HepG2 (cell line): ENCODE results near the gene TTPAL. TPM values are rescaled to one million over a fixed set of nuclear protein-coding genes. Genes with fewer than 3 reads are reported as not detected.

ENCODE experiments used
- ELF4 ChIP-seq: sonication (generic); formaldehyde crosslinking; IDR thresholded peaks from 2 replicates; pipeline ENCODE4 v1.5.0; 2020; ENCODE audit warnings: missing genetic modification reagents, mild to moderate bottlenecking, moderate library complexity, borderline replicate concordance
- ESRRA ChIP-seq: sonication (generic); formaldehyde crosslinking; IDR thresholded peaks from 2 replicates; pipeline ENCODE4 v1.5.1; 2020; ENCODE audit warnings: mild to moderate bottlenecking, low read depth, missing genetic modification reagents
- FOXO1 ChIP-seq: sonication (generic); formaldehyde crosslinking; IDR thresholded peaks from 2 replicates; pipeline ENCODE4 v1.4.0; 2020; ENCODE audit warnings: missing genetic modification reagents
- TSC22D2 ChIP-seq: sonication (generic); formaldehyde crosslinking; IDR thresholded peaks from 2 replicates; pipeline ENCODE4 v1.5.1; 2020; ENCODE audit warnings: missing genetic modification reagents, mild to moderate bottlenecking, borderline replicate concordance
- U2AF1 ChIP-seq: fragments of 200-400 bp; formaldehyde crosslinking; optimal IDR thresholded peaks from 2 replicates; pipeline ENCODE3; 2017; ENCODE audit warnings: mild to moderate bottlenecking, low read depth, low read length
- ZBTB42 ChIP-seq: sonication (generic); formaldehyde crosslinking; IDR thresholded peaks from 2 replicates; pipeline ENCODE4 v1.5.0; 2020; ENCODE audit warnings: mild to moderate bottlenecking, missing genetic modification reagents
- ZNF136 ChIP-seq: sonication (generic); formaldehyde crosslinking; IDR thresholded peaks from 2 replicates; pipeline ENCODE4 v1.8.1; 2022; ENCODE audit warnings: low read depth, mild to moderate bottlenecking, moderate library complexity, missing genetic modification reagents
- ZNF7 ChIP-seq: IDR thresholded peaks from 2 replicates; pipeline ENCODE4 v1.6.1; 2016; ENCODE audit warnings: missing biosample characterization, missing genetic modification reagents
- polyA plus RNA-seq, 8 experiments: library from polyadenylated mRNA; depleted of rRNA in 3 of 8; stranded (reverse) in 7 of 8; unstranded in 1 of 8; fragments of >200 nt; fragmentation: Illumina TruSeq in 4 of 8; extraction: Trizol in 4 of 8; gene quantifications; 2 replicates each; pipeline versions ENCODE4 v1.2.1 to v1.2.3, GENCODE V29; 2011 to 2016; ENCODE audit warnings: low read depth in 4 of 8, missing spikeins in 1 of 8, mixed read lengths in 1 of 8; ENCODE audit not compliant: insufficient read depth in 1 of 8
- total RNA-seq, 5 experiments: library from RNA; depleted of rRNA; stranded (reverse); fragments of >200 nt; fragmentation: Illumina TruSeq; extraction: Trizol; gene quantifications; 2 replicates each; pipeline ENCODE4 v1.2.3, GENCODE V29; 2016; ENCODE audit warnings: low read depth in 1 of 5
- TF ChIP-seq, protein P1 (sequence below): sonication (generic); formaldehyde crosslinking; IDR thresholded peaks from 2 replicates; pipeline ENCODE4 v1.5.0; 2020; ENCODE audit warnings: mild to moderate bottlenecking, missing genetic modification reagents, moderate library complexity
- TF ChIP-seq, protein P2 (sequence below): sonication (generic); formaldehyde crosslinking; IDR thresholded peaks from 2 replicates; pipeline ENCODE4 v1.8.0; 2022; ENCODE audit warnings: missing genetic modification reagents, mild to moderate bottlenecking, inconsistent platforms, borderline replicate concordance
- TF ChIP-seq, protein P3 (sequence below): sonication (generic); formaldehyde crosslinking; IDR thresholded peaks from 2 replicates; pipeline ENCODE4 v1.4.0; 2020; ENCODE audit warnings: missing genetic modification reagents
- TF ChIP-seq, protein P4 (sequence below): sonication (generic); formaldehyde crosslinking; IDR thresholded peaks from 2 replicates; pipeline ENCODE4 v1.5.1; 2020; ENCODE audit warnings: mild to moderate bottlenecking, missing genetic modification reagents, borderline replicate concordance
- TF ChIP-seq, protein P5 (sequence below): sonication (generic); formaldehyde crosslinking; conservative IDR thresholded peaks from 2 replicates; pipeline ENCODE4 v1.4.0; 2020; ENCODE audit warnings: missing genetic modification reagents
- TF ChIP-seq, protein P6 (sequence below): sonication (generic); formaldehyde crosslinking; IDR thresholded peaks from 2 replicates; pipeline ENCODE4 v1.5.0; 2020; ENCODE audit warnings: mild to moderate bottlenecking, missing genetic modification reagents

TTPAL gene
- total and polyA plus RNA-seq, 2 of the 13 experiments (the other 11 are each of a cell fraction or from before 2014, with no cell fraction given) = 4.3 to 18.8 TPM

DNA sequence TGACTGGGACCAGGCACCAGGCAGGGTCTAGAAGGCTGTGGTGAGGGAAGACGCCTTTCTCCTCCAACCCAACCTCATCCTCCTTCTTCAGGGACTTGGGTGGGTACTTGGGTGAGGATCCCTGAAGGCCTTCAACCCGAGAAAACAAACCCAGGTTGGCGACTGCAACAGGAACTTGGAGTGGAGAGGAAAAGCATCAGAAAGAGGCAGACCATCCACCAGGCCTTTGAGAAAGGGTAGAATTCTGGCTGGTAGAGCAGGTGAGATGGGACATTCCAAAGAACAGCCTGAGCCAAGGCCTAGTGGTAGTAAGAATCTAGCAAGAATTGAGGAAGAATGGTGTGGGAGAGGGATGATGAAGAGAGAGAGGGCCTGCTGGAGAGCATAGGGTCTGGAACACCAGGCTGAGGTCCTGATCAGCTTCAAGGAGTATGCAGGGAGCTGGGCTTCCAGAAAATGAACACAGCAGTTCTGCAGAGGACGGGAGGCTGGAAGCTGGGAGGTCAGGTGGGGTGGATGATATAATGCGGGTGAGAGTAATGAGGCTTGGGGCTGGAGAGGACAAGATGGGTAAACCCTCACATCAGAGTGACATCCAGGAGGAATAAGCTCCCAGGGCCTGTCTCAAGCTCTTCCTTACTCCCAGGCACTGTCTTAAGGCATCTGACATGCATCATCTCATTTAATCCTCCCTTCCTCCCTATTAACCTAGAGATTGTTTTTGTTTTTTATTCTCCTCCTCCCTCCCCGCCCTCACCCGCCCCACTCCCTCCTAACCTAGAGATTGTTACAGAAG lies 45.2 kb upstream of the TTPAL start (continued):
- TF ChIP-seq ZNF136 (CRISPR knock-in tag) = no peak
- no peak for TF ChIP-seq U2AF1
- TF ChIP-seq ZNF7 (CRISPR knock-in tag) = no peak
- TF ChIP-seq, protein P1, sequence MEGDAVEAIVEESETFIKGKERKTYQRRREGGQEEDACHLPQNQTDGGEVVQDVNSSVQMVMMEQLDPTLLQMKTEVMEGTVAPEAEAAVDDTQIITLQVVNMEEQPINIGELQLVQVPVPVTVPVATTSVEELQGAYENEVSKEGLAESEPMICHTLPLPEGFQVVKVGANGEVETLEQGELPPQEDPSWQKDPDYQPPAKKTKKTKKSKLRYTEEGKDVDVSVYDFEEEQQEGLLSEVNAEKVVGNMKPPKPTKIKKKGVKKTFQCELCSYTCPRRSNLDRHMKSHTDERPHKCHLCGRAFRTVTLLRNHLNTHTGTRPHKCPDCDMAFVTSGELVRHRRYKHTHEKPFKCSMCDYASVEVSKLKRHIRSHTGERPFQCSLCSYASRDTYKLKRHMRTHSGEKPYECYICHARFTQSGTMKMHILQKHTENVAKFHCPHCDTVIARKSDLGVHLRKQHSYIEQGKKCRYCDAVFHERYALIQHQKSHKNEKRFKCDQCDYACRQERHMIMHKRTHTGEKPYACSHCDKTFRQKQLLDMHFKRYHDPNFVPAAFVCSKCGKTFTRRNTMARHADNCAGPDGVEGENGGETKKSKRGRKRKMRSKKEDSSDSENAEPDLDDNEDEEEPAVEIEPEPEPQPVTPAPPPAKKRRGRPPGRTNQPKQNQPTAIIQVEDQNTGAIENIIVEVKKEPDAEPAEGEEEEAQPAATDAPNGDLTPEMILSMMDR (CRISPR knock-in tag) = no peak
- TF ChIP-seq, protein P2, sequence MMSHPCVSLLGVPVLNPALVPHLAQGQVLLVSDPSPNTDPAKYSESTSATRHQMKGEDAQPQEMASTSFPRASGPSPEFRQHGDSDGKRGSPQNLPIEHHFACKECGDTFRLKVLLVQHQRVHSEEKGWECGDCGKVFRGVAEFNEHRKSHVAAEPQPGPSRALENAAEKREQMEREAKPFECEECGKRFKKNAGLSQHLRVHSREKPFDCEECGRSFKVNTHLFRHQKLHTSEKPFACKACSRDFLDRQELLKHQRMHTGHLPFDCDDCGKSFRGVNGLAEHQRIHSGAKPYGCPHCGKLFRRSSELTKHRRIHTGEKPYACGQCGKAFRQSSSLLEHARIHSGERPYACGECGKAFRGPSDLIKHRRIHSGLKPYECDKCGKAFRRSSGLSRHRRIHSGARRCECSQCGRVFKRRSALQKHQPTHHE (CRISPR knock-in tag) = no peak
- TF ChIP-seq, protein P3, sequence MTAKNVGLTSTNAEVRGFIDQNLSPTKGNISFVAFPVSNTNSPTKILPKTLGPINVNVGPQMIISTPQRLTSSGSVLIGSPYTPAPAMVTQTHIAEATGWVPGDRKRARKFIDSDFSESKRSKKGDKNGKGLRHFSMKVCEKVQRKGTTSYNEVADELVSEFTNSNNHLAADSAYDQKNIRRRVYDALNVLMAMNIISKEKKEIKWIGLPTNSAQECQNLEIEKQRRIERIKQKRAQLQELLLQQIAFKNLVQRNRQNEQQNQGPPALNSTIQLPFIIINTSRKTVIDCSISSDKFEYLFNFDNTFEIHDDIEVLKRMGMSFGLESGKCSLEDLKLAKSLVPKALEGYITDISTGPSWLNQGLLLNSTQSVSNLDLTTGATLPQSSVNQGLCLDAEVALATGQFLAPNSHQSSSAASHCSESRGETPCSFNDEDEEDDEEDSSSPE (CRISPR knock-in tag) = no peak
- TF ChIP-seq, protein P4, sequence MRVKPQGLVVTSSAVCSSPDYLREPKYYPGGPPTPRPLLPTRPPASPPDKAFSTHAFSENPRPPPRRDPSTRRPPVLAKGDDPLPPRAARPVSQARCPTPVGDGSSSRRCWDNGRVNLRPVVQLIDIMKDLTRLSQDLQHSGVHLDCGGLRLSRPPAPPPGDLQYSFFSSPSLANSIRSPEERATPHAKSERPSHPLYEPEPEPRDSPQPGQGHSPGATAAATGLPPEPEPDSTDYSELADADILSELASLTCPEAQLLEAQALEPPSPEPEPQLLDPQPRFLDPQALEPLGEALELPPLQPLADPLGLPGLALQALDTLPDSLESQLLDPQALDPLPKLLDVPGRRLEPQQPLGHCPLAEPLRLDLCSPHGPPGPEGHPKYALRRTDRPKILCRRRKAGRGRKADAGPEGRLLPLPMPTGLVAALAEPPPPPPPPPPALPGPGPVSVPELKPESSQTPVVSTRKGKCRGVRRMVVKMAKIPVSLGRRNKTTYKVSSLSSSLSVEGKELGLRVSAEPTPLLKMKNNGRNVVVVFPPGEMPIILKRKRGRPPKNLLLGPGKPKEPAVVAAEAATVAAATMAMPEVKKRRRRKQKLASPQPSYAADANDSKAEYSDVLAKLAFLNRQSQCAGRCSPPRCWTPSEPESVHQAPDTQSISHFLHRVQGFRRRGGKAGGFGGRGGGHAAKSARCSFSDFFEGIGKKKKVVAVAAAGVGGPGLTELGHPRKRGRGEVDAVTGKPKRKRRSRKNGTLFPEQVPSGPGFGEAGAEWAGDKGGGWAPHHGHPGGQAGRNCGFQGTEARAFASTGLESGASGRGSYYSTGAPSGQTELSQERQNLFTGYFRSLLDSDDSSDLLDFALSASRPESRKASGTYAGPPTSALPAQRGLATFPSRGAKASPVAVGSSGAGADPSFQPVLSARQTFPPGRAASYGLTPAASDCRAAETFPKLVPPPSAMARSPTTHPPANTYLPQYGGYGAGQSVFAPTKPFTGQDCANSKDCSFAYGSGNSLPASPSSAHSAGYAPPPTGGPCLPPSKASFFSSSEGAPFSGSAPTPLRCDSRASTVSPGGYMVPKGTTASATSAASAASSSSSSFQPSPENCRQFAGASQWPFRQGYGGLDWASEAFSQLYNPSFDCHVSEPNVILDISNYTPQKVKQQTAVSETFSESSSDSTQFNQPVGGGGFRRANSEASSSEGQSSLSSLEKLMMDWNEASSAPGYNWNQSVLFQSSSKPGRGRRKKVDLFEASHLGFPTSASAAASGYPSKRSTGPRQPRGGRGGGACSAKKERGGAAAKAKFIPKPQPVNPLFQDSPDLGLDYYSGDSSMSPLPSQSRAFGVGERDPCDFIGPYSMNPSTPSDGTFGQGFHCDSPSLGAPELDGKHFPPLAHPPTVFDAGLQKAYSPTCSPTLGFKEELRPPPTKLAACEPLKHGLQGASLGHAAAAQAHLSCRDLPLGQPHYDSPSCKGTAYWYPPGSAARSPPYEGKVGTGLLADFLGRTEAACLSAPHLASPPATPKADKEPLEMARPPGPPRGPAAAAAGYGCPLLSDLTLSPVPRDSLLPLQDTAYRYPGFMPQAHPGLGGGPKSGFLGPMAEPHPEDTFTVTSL = no peak
- TF ChIP-seq, protein P5, sequence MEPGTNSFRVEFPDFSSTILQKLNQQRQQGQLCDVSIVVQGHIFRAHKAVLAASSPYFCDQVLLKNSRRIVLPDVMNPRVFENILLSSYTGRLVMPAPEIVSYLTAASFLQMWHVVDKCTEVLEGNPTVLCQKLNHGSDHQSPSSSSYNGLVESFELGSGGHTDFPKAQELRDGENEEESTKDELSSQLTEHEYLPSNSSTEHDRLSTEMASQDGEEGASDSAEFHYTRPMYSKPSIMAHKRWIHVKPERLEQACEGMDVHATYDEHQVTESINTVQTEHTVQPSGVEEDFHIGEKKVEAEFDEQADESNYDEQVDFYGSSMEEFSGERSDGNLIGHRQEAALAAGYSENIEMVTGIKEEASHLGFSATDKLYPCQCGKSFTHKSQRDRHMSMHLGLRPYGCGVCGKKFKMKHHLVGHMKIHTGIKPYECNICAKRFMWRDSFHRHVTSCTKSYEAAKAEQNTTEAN (CRISPR knock-in tag) = no peak
- TF ChIP-seq ELF4 (CRISPR knock-in tag) = no peak
- TF ChIP-seq ZBTB42 = no peak
- TF ChIP-seq, protein P6, sequence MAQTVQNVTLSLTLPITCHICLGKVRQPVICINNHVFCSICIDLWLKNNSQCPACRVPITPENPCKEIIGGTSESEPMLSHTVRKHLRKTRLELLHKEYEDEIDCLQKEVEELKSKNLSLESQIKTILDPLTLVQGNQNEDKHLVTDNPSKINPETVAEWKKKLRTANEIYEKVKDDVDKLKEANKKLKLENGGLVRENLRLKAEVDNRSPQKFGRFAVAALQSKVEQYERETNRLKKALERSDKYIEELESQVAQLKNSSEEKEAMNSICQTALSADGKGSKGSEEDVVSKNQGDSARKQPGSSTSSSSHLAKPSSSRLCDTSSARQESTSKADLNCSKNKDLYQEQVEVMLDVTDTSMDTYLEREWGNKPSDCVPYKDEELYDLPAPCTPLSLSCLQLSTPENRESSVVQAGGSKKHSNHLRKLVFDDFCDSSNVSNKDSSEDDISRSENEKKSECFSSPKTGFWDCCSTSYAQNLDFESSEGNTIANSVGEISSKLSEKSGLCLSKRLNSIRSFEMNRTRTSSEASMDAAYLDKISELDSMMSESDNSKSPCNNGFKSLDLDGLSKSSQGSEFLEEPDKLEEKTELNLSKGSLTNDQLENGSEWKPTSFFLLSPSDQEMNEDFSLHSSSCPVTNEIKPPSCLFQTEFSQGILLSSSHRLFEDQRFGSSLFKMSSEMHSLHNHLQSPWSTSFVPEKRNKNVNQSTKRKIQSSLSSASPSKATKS = no peak
- no peak for TF ChIP-seq TSC22D2 (CRISPR knock-in tag)
- TF ChIP-seq FOXO1 = no peak
- no peak for TF ChIP-seq ESRRA (CRISPR knock-in tag)
